ENCODE measurements around the gene RNF123. TPM values are rescaled to one million over a fixed set of nuclear protein-coding genes. Genes with fewer than 3 reads are reported as not detected.

The RNF123 gene
- total RNA-seq, 1 donor: 33.3 TPM

DNA sequence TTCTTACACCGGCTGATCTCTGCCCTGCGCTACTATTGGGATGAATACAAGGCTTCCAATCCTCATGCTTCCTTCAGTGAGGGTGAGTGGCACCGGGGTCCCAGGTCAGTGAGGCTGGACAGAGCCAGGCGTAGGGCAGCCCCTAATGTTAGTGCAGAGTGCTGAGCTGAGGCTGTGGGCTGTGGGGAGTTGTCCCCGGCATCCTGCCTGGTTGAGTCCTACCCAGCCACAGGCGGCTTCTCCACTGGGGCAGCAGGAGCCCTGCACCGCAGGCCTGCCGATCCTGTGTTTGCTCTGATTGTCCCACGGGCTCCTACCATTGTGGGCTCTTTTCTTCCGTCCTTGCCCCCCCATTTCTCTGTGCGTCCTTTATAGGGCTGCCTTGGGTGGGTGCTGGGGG, 13.3 kb downstream of the RNF123 start:
- Histone ChIP-seq H4K20me1 (ENCODE audit: insufficient read depth, low read length) (peaks cover 14% of the 10 kb centered on the region), H3K36me3 (ENCODE audit: insufficient read depth, low read length) (peaks cover 38% of the 10 kb centered on the region), H3K4me2 (ENCODE audit: insufficient read depth, low read length) (no peak overlapping the region), H3K79me2 (ENCODE audit: insufficient read depth, low read length) (no peaks in the 10 kb centered on the region), H3K27me3 (ENCODE audit: insufficient read depth, low read length) (no peaks in the 10 kb centered on the region), H3K4me1 (ENCODE audit: insufficient read depth, low read length) (no peaks in the 10 kb centered on the region), H2AFZ (ENCODE audit: low read length) (no peak overlapping the region), H3K4me3 (ENCODE audit: insufficient read depth, low read length) (no peak overlapping the region), H3K9me3 (ENCODE audit: low read depth, low read length) (no peaks in the 10 kb centered on the region), H3K27ac (ENCODE audit: low read depth, low read length) (no peak overlapping the region)
- DNase-seq (ENCODE audit: insufficient read length, low spot score, missing footprints): no peak
- TF ChIP-seq, protein P1, sequence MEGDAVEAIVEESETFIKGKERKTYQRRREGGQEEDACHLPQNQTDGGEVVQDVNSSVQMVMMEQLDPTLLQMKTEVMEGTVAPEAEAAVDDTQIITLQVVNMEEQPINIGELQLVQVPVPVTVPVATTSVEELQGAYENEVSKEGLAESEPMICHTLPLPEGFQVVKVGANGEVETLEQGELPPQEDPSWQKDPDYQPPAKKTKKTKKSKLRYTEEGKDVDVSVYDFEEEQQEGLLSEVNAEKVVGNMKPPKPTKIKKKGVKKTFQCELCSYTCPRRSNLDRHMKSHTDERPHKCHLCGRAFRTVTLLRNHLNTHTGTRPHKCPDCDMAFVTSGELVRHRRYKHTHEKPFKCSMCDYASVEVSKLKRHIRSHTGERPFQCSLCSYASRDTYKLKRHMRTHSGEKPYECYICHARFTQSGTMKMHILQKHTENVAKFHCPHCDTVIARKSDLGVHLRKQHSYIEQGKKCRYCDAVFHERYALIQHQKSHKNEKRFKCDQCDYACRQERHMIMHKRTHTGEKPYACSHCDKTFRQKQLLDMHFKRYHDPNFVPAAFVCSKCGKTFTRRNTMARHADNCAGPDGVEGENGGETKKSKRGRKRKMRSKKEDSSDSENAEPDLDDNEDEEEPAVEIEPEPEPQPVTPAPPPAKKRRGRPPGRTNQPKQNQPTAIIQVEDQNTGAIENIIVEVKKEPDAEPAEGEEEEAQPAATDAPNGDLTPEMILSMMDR (IDR thresholded peaks at IDR 0.05; ENCODE audit: extremely low read depth, low read depth, low read length): no peak

- H3K4me1 ChIP-seq (ENCODE audit: insufficient read depth, low read length): no peaks in the 10 kb centered on the region
- peaks cover 32% of the 10 kb centered on the region for H3K36me3 ChIP-seq (ENCODE audit: insufficient read depth, low read length)
- no peaks in the 10 kb centered on the region for H3K27me3 ChIP-seq (ENCODE audit: insufficient read depth, low read length)
- no peaks in the 10 kb centered on the region for H3K79me2 ChIP-seq (ENCODE audit: insufficient read depth, low read length)
- DNase-seq (ENCODE audit: insufficient read length, low spot score, missing footprints): peak; percentile 99
- H3K4me2 ChIP-seq (ENCODE audit: insufficient read depth, low read length): no peak overlapping the region
- H4K20me1 ChIP-seq (ENCODE audit: insufficient read depth, low read length): peaks cover 14% of the 10 kb centered on the region
- H3K9me3 ChIP-seq (ENCODE audit: low read depth, low read length): no peaks in the 10 kb centered on the region
- no peak overlapping the region for H3K27ac ChIP-seq (ENCODE audit: low read depth, low read length)
- no peak overlapping the region for H3K4me3 ChIP-seq (ENCODE audit: insufficient read depth, low read length)
- TF ChIP-seq, protein P1 (IDR thresholded peaks at IDR 0.05; ENCODE audit: extremely low read depth, low read depth, low read length): peak; percentile 84
- H2AFZ ChIP-seq (ENCODE audit: low read length): no peak overlapping the region
Observed at GRCh38 chr3:49703443-49703927, 14.1 kb downstream of the RNF123 start.

DNA sequence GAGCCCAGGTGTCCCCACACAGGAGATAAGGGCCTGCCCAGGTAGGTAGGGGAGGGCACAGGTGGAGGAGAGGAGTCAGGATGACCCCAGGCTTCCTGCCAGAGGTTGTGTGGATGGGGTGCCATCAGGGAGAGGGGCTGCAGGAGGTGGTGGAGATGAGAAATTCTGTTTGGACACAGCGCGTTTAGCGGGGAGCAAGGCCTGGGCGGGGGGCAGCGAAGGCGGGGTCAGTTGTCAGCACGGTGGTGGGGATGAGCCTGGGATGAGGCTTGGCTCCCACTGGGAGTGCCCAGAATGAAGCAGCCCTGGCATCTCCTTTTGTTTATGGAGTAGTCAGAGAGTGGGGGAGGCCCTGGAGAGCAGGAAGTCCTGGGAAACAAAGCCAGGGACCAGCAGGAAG, 14.6 kb downstream of the RNF123 start:
- Histone ChIP-seq H3K27ac (ENCODE audit: low read depth, low read length) (no peak overlapping the region), H3K9me3 (ENCODE audit: low read depth, low read length) (no peaks in the 10 kb centered on the region), H3K79me2 (ENCODE audit: insufficient read depth, low read length) (no peaks in the 10 kb centered on the region), H3K4me2 (ENCODE audit: insufficient read depth, low read length) (no peak overlapping the region), H4K20me1 (ENCODE audit: insufficient read depth, low read length) (peaks cover 14% of the 10 kb centered on the region), H3K27me3 (ENCODE audit: insufficient read depth, low read length) (no peaks in the 10 kb centered on the region), H3K4me3 (ENCODE audit: insufficient read depth, low read length) (no peak overlapping the region), H2AFZ (ENCODE audit: low read length) (no peak overlapping the region), H3K36me3 (ENCODE audit: insufficient read depth, low read length) (peaks cover 30% of the 10 kb centered on the region), H3K4me1 (ENCODE audit: insufficient read depth, low read length) (no peaks in the 10 kb centered on the region)
- DNase-seq (ENCODE audit: insufficient read length, low spot score, missing footprints): no peak
- TF ChIP-seq, protein P1 (IDR thresholded peaks at IDR 0.05; ENCODE audit: extremely low read depth, low read depth, low read length): no peak

DNA sequence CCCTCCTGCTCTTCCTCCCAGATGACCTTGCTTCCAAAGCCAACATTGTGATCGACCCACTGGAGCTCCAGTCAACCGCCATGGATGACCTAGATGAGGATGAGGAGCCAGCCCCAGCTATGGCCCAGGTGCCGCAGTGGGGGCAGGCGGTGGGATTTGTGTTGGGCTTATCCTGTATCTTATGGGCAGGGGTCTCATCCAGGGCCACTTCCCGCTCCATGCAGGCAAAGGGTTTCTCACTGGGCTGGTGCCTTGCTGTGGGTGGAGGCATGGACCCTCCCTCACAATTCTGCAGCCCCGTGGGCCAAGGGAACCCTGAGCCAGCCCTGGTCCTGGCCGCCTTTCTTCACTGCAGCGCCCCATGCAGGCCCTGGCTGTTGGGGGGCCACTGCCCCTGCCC, 15.3 kb downstream of the RNF123 start:
- TF ChIP-seq, protein P1 (IDR thresholded peaks at IDR 0.05; ENCODE audit: extremely low read depth, low read depth, low read length): no peak
- Histone ChIP-seq H4K20me1 (ENCODE audit: insufficient read depth, low read length) (peaks cover 14% of the 10 kb centered on the region), H3K27ac (ENCODE audit: low read depth, low read length) (no peak overlapping the region), H3K9me3 (ENCODE audit: low read depth, low read length) (no peaks in the 10 kb centered on the region), H3K4me2 (ENCODE audit: insufficient read depth, low read length) (no peak overlapping the region), H2AFZ (ENCODE audit: low read length) (no peak overlapping the region), H3K36me3 (ENCODE audit: insufficient read depth, low read length) (peaks cover 30% of the 10 kb centered on the region), H3K79me2 (ENCODE audit: insufficient read depth, low read length) (no peaks in the 10 kb centered on the region), H3K4me3 (ENCODE audit: insufficient read depth, low read length) (no peak overlapping the region), H3K4me1 (ENCODE audit: insufficient read depth, low read length) (no peaks in the 10 kb centered on the region), H3K27me3 (ENCODE audit: insufficient read depth, low read length) (no peaks in the 10 kb centered on the region)
- DNase-seq (ENCODE audit: insufficient read length, low spot score, missing footprints): no peak

Measured in osteoblast (primary cell).